NK-92 (cell line): ENCODE data around the gene ULBP1.
"Not testable (repeated sequence)": the region's sequence is repeated elsewhere in the genome, so short reads cannot be mapped to it uniquely, and the experiment has no call there.

Source experiments
- DNase-seq: peaks from one replicate; lab custom pipeline; 2025; ENCODE audit not compliant: unreplicated experiment; lab: John Stamatoyannopoulos, UW

Gene ULBP1, protein sequence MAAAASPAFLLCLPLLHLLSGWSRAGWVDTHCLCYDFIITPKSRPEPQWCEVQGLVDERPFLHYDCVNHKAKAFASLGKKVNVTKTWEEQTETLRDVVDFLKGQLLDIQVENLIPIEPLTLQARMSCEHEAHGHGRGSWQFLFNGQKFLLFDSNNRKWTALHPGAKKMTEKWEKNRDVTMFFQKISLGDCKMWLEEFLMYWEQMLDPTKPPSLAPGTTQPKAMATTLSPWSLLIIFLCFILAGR

GRCh38 chr6:149963462-149964307 lies at the start of gene ULBP1:
ULBP1 (plus strand) TSS chr6:149963943; CDS start chr6:149964050, 107 bp downstream.
- no peak for DNase-seq

- no peak for DNase-seq
These were observed 47.5 kb upstream of the ULBP1 start for GRCh38 chr6:149915970-149916865.

GRCh38 chr6:149917679-149918078 lies 46.1 kb upstream of the ULBP1 start:
- no peak for DNase-seq

- DNase-seq: no peak
These were observed 45.4 kb upstream of the ULBP1 start for GRCh38 chr6:149918151-149918905.

GRCh38 chr6:149919126-149919833 lies 44.5 kb upstream of the ULBP1 start:
- not testable (repeated sequence) for DNase-seq

DNA sequence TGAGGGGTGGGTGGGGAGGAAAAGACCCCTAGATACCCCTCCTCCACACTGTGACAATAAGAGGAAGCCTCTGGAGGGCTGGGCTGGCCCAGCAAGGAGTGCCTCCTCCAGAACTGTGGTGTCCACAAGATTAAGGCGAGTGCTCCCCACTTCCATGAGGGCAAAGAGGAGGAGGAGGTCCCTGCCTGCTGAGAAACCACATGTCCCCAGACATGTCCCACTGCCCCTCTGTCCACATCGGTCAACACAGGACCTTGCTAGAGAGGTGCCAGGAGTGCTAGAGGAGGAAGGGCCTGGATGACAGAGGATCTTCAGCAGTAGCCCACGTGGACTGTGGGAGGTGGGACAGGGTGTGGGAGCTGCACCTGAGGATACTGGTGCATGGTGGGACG lies 43.9 kb upstream of the ULBP1 start:
- DNase-seq: no peak

- DNase-seq: no peak
These were observed 42.4 kb upstream of the ULBP1 start for GRCh38 chr6:149921361-149921760.

DNA sequence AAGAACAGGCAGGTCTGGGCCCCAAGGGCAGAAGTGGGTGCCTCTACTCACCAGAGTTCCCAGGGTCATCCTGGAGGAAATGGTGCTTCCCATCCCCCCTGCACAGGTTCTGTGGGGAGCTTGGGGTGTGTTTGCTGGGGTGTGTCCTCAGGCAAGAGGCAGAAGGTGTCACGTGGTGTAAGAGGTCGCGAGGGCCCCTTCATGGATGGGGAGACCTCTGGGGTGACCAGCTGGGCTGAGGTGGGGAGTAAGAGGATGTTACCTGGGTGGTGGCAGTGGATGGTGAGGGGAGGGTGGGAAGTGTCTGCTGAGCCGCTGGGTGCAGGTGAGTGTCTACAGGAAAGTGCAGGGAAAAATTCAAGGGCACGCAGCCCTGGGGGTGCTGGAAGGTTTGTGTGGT lies 41.7 kb upstream of the ULBP1 start:
- not testable (repeated sequence) for DNase-seq

- DNase-seq: no peak
These were observed 41.0 kb upstream of the ULBP1 start, which contains the start of gene RAET1G for GRCh38 chr6:149922642-149923326. RAET1G (minus strand) TSS chr6:149923121; CDS start chr6:149923010, 111 bp downstream.

DNA sequence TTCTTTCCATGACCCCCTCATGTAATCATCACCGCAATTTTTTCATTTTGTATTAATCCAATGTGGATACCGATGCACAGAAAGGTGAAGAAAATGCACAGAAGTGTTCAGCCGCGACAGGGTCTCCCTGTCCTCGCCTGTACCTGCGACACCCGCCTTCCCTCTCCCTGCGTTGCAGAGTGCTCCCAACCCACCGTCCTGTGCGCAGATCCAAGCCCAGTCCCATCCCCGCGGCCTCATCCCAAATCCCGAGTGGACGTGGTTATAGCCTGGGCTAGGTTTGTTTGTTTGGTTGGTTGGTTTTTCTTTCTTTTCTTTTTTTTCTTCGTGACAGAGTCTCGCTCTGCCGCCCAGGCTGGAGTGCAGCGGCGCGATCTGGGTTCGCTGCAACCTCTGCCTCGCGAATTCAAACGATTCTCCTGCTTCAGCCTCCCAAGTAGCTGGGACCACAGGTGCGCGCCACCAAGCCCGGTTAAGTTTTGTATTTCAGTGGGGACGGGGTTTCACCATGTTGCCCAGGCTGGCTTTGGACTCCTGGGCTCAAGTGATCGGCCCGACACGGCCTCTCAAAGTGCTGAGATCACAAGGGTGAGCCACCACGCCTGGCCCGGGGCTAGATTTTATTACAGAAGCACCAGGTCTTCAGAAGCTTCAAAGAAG lies 40.3 kb upstream of the ULBP1 start:
- DNase-seq: no peak

GRCh38 chr6:149924206-149924932 lies 39.4 kb upstream of the ULBP1 start:
- DNase-seq: no peak

- DNase-seq: no peak
These were observed 38.9 kb upstream of the ULBP1 start for GRCh38 chr6:149924933-149925252.

- DNase-seq: no peak
These were observed 38.3 kb upstream of the ULBP1 start for GRCh38 chr6:149925253-149925973.

DNA sequence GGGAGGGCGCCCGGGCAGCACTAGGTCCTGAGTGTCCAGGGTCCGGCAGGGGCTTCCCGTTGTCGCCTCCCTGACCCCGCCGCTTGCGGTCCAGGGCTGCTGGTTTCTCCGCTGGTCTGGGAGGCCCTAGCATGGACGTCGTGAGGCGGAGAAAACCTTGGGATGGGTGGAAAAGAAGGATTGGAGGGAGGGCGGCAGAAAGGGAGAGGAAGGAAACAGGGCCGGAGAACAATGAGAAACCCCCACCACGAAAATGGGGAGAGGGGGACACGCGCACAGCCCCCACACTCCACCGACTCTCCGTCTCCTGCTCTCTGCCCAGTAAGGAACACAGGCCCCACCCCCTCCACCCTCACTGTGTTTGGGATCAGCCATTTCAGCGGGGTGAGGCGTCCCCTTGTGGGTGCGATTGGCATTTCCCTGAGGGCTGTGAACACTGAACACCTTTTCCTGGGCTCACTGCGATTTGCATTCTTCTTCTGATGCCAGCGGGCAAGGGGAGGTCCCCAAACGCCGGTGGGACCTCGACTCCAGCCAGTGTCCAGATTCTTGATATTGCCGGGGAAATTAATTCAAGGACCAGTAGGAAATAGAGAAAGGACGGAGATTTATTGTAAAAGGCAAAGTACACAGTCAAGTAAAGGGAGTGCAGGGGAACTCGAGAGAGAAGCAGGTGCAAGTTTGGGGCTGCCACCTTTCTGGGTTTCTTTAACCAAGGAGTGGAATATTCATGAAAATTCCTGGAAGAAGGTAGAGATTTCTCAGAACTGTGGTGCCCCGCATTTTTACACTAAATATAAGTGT lies 37.6 kb upstream of the ULBP1 start:
- DNase-seq: no peak

- DNase-seq: not testable (repeated sequence)
These were observed 36.7 kb upstream of the ULBP1 start for GRCh38 chr6:149927025-149927424.

DNA sequence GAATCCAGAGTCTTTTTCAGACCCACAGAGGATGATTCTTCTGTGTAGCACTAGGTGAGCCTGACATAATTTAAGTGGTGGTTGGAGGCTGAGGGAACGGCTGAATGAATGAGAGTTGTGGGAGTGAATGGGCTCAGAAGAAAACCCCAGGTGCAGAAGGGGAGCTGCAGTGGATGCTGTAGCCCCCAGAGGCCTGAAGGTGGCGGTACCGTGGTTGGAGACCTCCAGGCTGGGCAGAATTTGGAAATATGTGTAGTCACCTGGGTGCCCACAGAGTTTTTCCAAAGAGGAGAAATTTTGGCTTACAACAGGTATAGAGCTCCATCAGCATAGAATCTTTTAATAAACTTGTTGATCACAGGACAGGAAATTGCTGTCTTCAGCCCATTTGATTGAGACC lies 34.3 kb upstream of the ULBP1 start:
- no peak for DNase-seq

- DNase-seq: no peak
These were observed 32.2 kb upstream of the ULBP1 start for GRCh38 chr6:149931501-149931900.
